ENCODE measurements around the gene CPE. TPM values are rescaled to one million over a fixed set of nuclear protein-coding genes. Genes with fewer than 3 reads are reported as not detected.

The CPE gene
- total RNA-seq, 1 experiment from 2014 or later = not detected

DNA sequence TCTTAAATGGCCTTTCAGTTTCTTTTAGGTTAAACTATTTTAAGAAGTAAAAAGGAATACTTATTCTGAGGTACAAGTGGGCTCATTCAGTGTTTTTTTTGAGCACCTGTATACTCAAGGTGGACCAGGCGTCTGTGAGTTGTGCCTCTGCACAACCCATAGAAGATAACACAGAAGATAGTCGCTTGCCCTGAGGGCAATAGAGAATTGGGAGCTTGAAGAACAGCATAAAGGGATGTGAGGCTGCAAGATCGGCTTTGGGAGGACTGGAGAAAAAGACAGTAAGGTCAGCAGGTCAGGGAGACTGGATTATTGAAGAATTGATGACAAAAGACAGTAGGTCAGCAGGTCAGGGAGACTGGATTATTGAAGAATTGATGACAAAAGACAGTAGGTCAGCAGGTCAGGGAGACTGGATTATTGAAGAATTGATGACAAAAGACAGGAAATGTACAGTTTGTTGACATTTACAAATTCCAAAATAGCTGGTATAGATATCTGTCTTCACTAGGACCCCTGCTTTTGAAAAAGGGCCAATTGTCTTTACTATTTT, 3.1 kb downstream of the CPE start:
- Histone ChIP-seq H3K4me3 (no peak overlapping the region), H3K9me3 (replicated peaks) (no peaks in the 10 kb centered on the region)

DNA sequence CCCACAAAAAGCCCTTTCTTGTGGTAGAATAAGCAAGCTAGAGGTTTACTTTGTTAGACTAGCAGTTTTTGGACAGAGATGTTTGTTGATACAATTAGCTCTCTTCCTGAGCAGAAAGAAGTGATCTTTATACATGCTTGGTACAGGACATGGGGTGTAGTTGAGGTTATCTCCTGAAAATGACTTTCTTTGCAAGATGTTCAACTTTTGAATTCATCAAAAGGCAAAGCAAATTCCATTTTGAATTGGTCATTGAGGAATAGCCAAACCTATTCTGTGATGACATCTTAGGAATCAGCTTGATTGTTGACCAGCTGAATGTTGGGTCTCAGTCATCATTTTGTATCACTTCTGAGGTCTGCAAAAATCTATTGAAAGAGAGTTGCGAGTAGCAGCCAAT, 3.8 kb downstream of the CPE start:
- DNase-seq = no peak
- Histone ChIP-seq H3K27me3 (no peaks in the 10 kb centered on the region), H3K9me3 (replicated peaks) (no peaks in the 10 kb centered on the region), H3K27ac (no peak overlapping the region), H3K36me3 (no peaks in the 10 kb centered on the region), H3K4me3 (no peak overlapping the region), H3K4me1 (no peaks in the 10 kb centered on the region)

More for the DNA sequence above, 3.1 kb downstream of the CPE start:
- no peak for DNase-seq
- no peak overlapping the region for H3K27ac ChIP-seq
- no peaks in the 10 kb centered on the region for H3K4me1 ChIP-seq
- no peaks in the 10 kb centered on the region for H3K36me3 ChIP-seq
- no peaks in the 10 kb centered on the region for H3K27me3 ChIP-seq

DNA sequence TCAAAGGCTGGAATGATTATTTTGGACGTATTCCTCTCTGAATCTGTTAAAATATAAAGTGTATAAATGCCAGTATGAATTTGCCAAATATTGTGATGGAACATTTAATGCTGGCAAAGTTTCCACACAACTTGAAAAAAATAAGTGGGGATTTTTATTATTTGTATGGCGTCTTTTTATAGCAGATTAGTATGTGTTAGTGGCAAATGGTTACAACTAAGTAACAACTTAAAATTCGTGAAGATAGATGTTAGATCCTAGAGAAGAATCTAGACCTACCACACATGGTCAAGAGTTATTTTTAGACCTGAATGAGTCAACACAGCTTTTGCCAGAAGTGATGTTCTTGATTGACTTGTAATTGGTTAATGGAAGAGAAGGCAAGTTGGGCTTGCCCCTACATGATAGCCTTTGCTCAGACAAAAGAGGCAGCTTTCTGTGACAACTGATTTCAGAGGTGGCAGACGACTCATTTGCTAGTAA, 4.8 kb downstream of the CPE start:
- no peaks in the 10 kb centered on the region for H3K36me3 ChIP-seq
- no peaks in the 10 kb centered on the region for H3K27me3 ChIP-seq
- H3K27ac ChIP-seq = no peak overlapping the region
- H3K9me3 ChIP-seq (replicated peaks) = no peaks in the 10 kb centered on the region
- no peak for DNase-seq
- H3K4me1 ChIP-seq = no peaks in the 10 kb centered on the region
- H3K4me3 ChIP-seq = no peak overlapping the region

DNA sequence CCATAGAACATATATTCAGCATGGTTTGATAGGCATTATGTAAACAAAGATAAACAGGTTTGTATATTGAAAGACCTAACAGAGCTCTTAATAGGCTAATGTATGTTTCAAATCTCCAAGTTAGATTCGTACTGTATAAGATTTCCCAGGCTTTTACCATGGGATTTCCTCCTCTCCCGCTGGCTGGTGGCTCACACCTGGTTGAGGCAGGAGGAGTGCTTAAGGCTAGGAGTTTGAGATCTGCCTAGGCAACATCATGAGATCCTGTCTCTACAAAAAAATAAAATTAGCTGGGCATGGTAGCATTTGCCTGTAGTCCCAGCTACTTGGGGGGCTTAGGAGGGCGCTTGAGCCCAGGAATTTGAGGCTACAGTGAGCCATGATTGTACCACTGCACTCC, 5.4 kb downstream of the CPE start:
- H3K27me3 ChIP-seq = no peaks in the 10 kb centered on the region
- DNase-seq = no peak

DNA sequence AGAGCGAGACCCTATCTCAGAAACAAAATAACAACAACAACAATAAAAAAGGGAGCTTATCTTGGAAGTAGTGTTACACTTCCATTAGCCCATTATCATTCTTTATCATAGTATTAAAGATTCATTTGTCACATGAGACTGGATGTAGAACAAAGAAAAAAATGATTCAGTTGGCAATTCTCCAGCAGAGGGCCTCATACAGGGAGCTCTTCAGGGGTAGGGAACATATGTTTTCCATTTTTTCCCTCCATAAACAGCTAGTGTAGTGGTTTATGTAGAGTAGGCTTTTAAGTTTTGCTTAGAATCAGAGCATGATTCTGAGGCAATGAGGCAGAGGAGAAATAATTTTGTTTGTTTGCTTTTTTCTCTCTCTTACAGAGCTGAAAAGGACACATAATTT, 5.8 kb downstream of the CPE start:
- Histone ChIP-seq H3K36me3 (no peaks in the 10 kb centered on the region), H3K4me3 (no peak overlapping the region), H3K4me1 (no peaks in the 10 kb centered on the region), H3K27me3 (no peaks in the 10 kb centered on the region), H3K27ac (no peak overlapping the region), H3K9me3 (replicated peaks) (no peaks in the 10 kb centered on the region)
- DNase-seq = peak in 1 of 2 experiments; percentile 21

More for the DNA sequence above, 5.4 kb downstream of the CPE start:
- no peaks in the 10 kb centered on the region for H3K36me3 ChIP-seq
- no peak overlapping the region for H3K27ac ChIP-seq
- no peaks in the 10 kb centered on the region for H3K9me3 ChIP-seq (replicated peaks)
- no peaks in the 10 kb centered on the region for H3K4me1 ChIP-seq
- no peak overlapping the region for H3K4me3 ChIP-seq

DNA sequence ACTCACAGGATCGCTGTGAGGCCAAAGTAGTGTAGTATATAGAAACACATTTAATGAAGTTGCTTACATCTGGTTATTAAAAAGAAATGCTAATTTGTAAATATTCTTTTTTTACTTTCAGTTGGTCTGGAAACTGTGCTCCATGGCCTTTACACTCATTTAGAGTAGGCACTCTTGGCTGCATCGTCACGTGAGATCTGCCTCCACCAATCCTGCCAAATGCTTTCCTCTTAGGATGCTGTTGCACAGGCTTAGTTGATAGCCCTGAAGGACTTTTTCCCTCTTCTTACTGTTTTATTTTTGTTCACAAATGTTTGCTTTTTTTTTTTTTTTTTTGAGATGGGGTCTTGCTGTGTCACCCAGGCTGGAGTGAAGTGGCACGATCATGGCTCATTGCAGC, 6.3 kb downstream of the CPE start:
- no peaks in the 10 kb centered on the region for H3K4me1 ChIP-seq
- H3K36me3 ChIP-seq = no peaks in the 10 kb centered on the region
- no peak overlapping the region for H3K27ac ChIP-seq
- no peak for DNase-seq
- no peak overlapping the region for H3K4me3 ChIP-seq
- H3K9me3 ChIP-seq (replicated peaks) = no peaks in the 10 kb centered on the region
- H3K27me3 ChIP-seq = no peaks in the 10 kb centered on the region

DNA sequence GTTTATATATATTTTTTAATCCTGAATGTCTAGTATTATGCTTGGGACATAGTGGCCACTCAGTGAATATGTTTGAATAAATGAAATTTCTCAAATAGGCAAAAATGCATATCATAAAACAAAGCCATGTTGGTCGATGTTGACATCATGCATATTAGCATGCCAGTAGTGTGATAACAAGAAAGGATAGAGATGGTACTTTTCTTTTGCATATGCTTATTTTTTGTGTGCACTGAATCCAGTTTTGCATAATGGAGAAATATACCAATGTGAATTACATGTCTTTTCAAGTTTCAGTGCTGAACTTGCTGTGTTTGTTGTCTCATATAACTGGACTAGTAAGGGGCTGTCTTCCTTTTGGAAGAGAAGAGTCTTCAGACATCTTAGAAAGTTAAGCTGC, 7.5 kb downstream of the CPE start:
- no peaks in the 10 kb centered on the region for H3K36me3 ChIP-seq
- no peak for DNase-seq

DNA sequence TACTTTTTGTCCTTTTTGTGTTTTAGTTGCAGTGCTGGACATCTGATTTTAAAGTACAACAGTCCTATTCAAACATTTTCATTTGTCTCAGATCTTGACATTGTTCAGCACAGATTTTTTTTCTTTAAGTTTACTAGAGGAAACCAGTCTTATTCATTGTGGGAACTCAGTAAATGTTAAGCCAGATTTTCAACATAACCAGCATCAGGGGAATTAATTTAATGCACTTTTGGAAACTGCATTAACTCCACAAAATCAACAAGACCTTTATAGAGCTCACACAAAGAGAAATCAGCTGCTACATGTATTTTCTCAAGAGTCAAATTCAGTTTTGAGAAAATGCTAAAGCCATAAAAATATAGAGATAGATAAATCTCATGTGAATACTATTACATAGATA, 9.9 kb downstream of the CPE start:
- no peaks in the 10 kb centered on the region for H3K9me3 ChIP-seq (replicated peaks)
- no peaks in the 10 kb centered on the region for H3K36me3 ChIP-seq
- no peaks in the 10 kb centered on the region for H3K4me1 ChIP-seq
- no peak overlapping the region for H3K4me3 ChIP-seq
- DNase-seq = no peak
- no peaks in the 10 kb centered on the region for H3K27me3 ChIP-seq
- H3K27ac ChIP-seq = no peak overlapping the region

More for the DNA sequence above, 7.5 kb downstream of the CPE start:
- Histone ChIP-seq H3K4me3 (no peak overlapping the region), H3K27ac (no peak overlapping the region), H3K4me1 (no peaks in the 10 kb centered on the region), H3K27me3 (no peaks in the 10 kb centered on the region), H3K9me3 (replicated peaks) (no peaks in the 10 kb centered on the region)

DNA sequence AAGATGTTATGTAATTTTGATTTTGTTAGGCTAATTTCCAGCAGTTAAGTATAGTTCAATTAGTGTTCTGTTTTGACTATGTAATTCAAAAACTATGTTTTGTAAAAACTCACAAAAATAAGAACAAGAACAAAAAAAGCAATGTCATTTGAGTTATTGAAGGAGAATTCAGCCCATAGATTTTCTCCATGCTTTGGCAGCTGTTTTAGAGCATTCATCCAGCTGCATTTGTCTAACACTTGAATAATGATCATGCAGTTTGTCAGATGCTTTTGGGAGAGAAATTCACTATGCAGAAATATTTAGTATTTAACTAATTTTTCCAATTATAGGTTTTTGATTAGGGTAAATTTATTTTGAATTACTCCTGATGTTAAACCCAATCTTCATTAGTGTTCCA, 14.2 kb downstream of the CPE start:
- Histone ChIP-seq H3K27ac (no peak overlapping the region), H3K36me3 (no peaks in the 10 kb centered on the region), H3K4me3 (no peak overlapping the region), H3K4me1 (no peaks in the 10 kb centered on the region), H3K27me3 (no peaks in the 10 kb centered on the region), H3K9me3 (replicated peaks) (no peaks in the 10 kb centered on the region)
- no peak for DNase-seq

DNA sequence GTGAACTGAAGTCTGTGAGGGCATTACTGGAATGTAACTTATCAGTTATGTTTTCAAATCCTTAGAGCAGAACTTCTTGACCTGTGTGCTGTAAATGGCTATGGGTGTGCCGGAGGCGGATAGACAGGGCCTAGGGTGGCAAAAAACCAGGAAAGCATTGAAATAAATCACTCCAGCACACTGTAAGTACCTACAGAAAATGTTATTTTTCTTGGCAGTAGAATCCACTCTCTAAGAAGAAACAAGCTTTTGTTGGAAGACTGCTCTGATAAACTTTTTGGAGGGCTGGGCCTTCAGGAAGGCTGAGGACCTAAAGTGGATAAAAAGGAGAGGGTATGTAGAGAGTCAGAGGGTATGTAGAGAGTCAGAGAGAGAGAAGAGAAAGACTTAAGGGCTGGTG, 14.9 kb downstream of the CPE start:
- no peaks in the 10 kb centered on the region for H3K27me3 ChIP-seq
- H3K4me3 ChIP-seq = no peak overlapping the region
- H3K9me3 ChIP-seq (replicated peaks) = no peaks in the 10 kb centered on the region
- H3K27ac ChIP-seq = no peak overlapping the region
- H3K4me1 ChIP-seq = no peaks in the 10 kb centered on the region
- H3K36me3 ChIP-seq = no peaks in the 10 kb centered on the region
- DNase-seq = no peak

DNA sequence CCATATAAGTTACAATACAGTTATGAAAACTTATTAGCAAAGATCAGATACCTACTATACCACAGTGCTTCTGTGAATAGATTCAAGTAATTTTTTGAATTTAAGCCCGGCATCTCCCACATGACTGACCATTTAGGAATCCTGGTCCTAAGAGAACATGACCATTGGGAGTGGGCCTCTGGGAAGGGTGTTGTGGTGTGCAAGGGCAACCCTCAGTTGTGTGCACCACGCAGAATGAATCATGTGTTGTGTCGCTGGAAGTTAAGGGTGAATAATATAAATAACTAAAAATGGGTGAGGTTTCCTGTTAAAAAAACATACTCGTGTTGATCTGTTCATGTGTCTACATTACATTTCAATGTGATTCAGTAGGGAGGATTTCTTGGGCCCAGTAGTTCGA, 15.5 kb downstream of the CPE start:
- DNase-seq = no peak
- Histone ChIP-seq H3K9me3 (replicated peaks) (no peaks in the 10 kb centered on the region), H3K27me3 (no peaks in the 10 kb centered on the region), H3K27ac (no peak overlapping the region), H3K36me3 (no peaks in the 10 kb centered on the region), H3K4me1 (no peaks in the 10 kb centered on the region), H3K4me3 (no peak overlapping the region)

DNA sequence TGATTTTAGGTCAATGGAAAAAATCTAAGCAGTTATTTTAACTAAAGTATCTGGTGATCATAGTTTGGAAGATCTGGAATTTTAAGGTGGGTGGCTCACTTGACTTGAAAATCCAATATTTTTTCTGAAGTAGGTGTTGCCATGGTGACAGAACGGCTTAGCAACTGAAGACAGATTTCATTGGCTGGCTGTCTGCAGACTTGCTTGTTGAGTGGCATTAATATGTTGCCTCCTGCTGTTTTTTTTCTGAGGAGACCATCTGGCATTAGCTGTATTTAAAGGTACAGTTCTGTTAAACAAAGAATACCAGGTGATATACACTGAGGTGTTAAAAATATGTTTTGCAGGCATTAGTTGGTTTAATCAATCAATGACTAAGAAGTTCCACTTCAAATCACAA, 19.8 kb downstream of the CPE start:
- H3K27ac ChIP-seq = no peak overlapping the region
- no peaks in the 10 kb centered on the region for H3K4me1 ChIP-seq
- DNase-seq = peak in 1 of 2 experiments; percentile 11
- H3K36me3 ChIP-seq = no peaks in the 10 kb centered on the region
- no peaks in the 10 kb centered on the region for H3K9me3 ChIP-seq (replicated peaks)
- no peaks in the 10 kb centered on the region for H3K27me3 ChIP-seq
- H3K4me3 ChIP-seq = no peak overlapping the region

DNA sequence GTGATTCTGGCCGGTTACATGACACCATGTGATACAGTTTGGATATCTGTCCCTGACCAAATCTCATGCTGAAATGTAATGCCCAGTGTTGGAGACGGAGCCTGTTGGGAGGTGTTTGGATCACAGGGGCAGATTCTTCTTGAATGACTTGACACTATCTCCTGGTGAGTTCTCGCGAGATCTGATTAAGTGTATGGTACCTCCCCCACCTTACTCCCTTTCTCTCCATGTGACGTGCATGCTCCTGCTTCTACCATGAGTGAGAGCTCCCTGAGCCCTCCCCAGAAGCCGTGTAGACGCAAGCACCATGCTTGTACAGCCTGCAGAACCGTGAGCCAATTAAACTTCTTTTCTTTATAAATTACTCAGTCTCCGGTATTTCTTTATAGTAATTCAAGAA, 23.6 kb downstream of the CPE start:
- DNase-seq = no peak
- Histone ChIP-seq H3K27me3 (no peaks in the 10 kb centered on the region), H3K4me3 (no peak overlapping the region), H3K4me1 (no peaks in the 10 kb centered on the region), H3K36me3 (no peaks in the 10 kb centered on the region), H3K9me3 (replicated peaks) (no peaks in the 10 kb centered on the region), H3K27ac (no peak overlapping the region)

DNA sequence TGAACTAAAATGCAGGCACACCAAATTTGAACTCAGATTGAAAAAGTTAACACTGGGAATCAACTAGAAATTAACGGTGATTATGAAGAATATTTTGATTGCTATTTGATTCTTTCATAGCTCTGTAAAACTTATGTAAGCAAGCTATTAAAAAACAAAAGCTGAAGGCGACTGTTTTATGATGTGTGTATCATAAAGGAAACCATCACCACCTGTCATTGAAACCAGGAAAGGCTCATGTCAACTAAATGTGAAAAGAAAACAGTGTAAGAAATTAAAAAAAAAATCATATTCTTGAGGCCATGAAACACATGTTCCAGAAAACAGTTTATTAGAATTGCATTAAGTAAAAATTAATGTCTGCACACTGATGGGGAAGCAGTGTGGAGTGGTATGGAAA, 24.2 kb downstream of the CPE start:
- Histone ChIP-seq H3K27ac (no peak overlapping the region), H3K36me3 (no peaks in the 10 kb centered on the region), H3K27me3 (no peaks in the 10 kb centered on the region), H3K4me1 (no peaks in the 10 kb centered on the region), H3K4me3 (no peak overlapping the region), H3K9me3 (replicated peaks) (no peaks in the 10 kb centered on the region)
- no peak for DNase-seq

DNA sequence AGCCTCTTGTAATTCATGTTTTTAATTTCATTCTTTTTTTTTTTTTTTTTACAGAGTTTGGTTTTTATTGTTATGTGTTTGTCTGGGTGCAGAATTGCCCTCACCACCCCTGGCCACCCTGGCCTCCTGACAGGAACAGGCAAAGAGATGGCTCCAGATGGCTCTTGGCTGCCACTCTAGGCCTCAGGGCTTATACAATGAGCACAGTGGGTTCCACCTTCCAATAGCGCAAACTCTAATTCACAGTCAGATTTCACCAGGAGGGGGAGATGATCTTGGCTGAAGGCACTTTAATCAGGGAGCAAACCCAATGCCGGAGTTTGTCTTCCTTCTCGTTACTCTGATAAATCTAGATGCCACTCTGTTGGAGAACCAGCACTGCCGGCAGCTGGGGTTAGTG, 24.8 kb downstream of the CPE start:
- Histone ChIP-seq H3K27ac (no peak overlapping the region), H3K36me3 (no peaks in the 10 kb centered on the region), H3K4me1 (no peaks in the 10 kb centered on the region), H3K27me3 (no peaks in the 10 kb centered on the region), H3K9me3 (replicated peaks) (no peaks in the 10 kb centered on the region), H3K4me3 (no peak overlapping the region)
- no peak for DNase-seq

DNA sequence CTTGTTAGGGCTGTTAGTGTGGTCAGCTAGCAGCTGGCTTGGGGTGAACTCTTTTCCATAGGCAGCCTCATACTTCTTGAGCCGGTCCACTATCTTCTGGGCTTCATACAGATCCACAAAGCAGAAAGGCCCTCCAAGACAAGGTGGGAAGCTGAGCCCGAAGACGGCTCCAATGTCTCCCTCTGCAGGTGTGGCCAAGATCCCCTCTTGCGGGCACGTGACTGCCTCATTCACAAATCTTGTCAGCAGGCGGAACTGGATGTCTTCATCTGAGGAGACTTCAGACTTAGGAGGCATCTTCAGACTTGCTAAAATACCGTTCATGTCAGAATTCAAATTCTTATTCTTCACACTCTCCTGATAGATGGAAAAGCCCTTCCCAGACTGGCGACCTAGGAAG, 25.3 kb downstream of the CPE start:
- no peaks in the 10 kb centered on the region for H3K36me3 ChIP-seq
- H3K4me1 ChIP-seq = no peaks in the 10 kb centered on the region
- no peak overlapping the region for H3K27ac ChIP-seq
- no peaks in the 10 kb centered on the region for H3K9me3 ChIP-seq (replicated peaks)
- no peaks in the 10 kb centered on the region for H3K27me3 ChIP-seq
- DNase-seq = no peak
- no peak overlapping the region for H3K4me3 ChIP-seq

All from SJCRH30 (cell line).